Gastroesophageal sphincter (tissue), 3 donors: ENCODE results near the gene SUV39H2.

Source experiments
- EP300 ChIP-seq: sonication (generic); formaldehyde crosslinking; IDR thresholded peaks from one replicate; pipeline ENCODE4 v1.6.1; 2017; ENCODE audit warnings: antibody characterized with exemption, mild to moderate bottlenecking
- TF ChIP-seq, protein P1 (sequence below), 4 experiments: fragments of 200-600 bp in 2 of 4; fragments of 450-650 bp in 2 of 4; sonication (generic) in 1 of 4; IDR thresholded peaks; one replicate each; pipeline ENCODE4 v1.5.1; 2017 to 2019; ENCODE audit warnings: antibody characterized with exemption in 4 of 4, mild to moderate bottlenecking in 2 of 4, moderate library complexity in 2 of 4

- TF ChIP-seq, protein P1, sequence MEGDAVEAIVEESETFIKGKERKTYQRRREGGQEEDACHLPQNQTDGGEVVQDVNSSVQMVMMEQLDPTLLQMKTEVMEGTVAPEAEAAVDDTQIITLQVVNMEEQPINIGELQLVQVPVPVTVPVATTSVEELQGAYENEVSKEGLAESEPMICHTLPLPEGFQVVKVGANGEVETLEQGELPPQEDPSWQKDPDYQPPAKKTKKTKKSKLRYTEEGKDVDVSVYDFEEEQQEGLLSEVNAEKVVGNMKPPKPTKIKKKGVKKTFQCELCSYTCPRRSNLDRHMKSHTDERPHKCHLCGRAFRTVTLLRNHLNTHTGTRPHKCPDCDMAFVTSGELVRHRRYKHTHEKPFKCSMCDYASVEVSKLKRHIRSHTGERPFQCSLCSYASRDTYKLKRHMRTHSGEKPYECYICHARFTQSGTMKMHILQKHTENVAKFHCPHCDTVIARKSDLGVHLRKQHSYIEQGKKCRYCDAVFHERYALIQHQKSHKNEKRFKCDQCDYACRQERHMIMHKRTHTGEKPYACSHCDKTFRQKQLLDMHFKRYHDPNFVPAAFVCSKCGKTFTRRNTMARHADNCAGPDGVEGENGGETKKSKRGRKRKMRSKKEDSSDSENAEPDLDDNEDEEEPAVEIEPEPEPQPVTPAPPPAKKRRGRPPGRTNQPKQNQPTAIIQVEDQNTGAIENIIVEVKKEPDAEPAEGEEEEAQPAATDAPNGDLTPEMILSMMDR (IDR thresholded peaks at IDR 0.05): no peak
- TF ChIP-seq EP300: no peak
Measured at GRCh38 chr10:14904864-14905263, 26.2 kb downstream of the SUV39H2 start.
